G401 (cell line): ENCODE results near the gene ADARB1. TPM values are rescaled to one million over a fixed set of nuclear protein-coding genes. Genes with fewer than 3 reads are reported as not detected.
"Not testable (repeated sequence)": the region's sequence is repeated elsewhere in the genome, so short reads cannot be mapped to it uniquely, and the experiment has no call there.

Source experiments
- DNase-seq: peaks from one replicate; pipeline ENCODE4 v3.0.0-alpha.2; 2015; ENCODE audit warnings: low spot score
- in situ Hi-C: cut with HindIII; loops from 2 replicates; pipeline ENCODE4 v1.10.0; 2016; ENCODE audit warnings: low sequenced_read_pairs, mixed read lengths
- total RNA-seq: library from RNA; depleted of rRNA; stranded (reverse); fragments of >200 nt; shearing (Covaris generic); gene quantifications from 2 replicates; pipeline ENCODE4 v1.2.3, GENCODE V29; 2014

The ADARB1 gene
- total RNA-seq, 1 experiment from 2014 or later, result 68.1 TPM

DNA sequence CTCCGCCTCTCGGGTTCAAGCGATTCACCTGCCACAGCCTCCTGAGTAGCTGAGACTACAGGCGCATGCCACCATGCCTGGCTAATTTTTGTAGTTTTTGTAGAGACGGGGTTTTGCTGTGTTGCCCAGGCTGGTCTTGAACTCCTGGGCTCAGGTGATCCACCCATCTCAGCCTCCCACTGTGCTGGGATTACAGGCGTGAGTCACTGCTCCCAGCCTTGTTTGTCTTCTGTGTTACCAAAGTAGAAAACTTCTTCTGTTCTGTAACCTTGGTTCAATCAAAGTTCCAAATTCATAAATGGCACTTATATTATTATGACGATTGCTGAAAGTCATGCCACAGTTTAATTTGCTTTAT is 64.6 kb downstream of the ADARB1 start:
- DNase-seq, in situ Hi-C loops: not testable (repeated sequence)

DNA sequence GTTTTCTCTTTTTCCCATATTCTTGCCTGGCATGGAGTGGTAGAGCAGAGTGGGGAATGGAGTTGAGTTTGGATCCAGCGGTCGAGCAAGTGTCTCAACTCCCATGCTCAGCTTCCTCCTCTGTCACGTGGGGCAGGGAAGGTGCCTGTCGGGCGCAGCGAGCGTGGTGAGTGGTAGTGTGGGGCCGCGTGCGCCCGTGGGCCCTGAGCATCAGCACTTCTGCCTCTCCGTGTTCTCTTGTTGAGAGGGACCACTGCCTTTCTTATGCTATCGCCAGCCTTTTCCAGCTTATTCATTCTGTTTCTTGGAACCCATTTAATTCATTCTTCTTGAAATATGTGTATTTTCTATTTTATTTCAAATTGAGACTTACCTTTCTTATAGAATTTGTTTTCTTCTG is 65.1 kb downstream of the ADARB1 start:
- DNase-seq, result no peak
- in situ Hi-C loops, result no loop called here

DNA sequence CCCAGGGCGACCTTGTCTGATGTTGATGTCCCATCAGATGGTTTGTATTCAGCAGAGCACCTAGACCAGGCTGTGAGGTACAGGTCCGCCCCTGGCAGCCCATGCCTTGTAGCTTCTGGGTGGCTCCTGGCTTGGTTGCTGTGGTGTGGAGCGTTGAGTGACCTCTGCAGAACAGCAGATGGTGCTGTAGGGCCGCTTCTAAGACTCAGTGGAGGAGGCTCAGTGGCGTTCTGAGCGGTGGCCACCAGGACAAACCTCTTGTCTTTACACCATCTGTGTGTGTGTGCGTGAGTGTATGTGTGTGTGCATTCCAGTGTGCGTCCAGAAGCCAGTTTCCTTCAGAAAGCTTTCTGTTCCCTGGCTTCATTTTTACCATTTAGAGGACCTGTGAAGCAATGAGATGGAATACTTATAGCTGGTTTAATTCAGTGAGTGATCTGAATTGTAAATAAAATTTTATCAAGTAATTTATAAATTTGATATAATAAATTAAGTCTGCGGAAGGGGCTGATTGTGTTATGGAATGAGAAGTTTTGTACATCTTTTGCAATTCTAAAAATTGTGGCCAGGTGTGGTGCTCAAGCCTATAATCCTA is 66.1 kb downstream of the ADARB1 start:
- in situ Hi-C loops, result no loop called here
- DNase-seq, result peak; percentile 92

DNA sequence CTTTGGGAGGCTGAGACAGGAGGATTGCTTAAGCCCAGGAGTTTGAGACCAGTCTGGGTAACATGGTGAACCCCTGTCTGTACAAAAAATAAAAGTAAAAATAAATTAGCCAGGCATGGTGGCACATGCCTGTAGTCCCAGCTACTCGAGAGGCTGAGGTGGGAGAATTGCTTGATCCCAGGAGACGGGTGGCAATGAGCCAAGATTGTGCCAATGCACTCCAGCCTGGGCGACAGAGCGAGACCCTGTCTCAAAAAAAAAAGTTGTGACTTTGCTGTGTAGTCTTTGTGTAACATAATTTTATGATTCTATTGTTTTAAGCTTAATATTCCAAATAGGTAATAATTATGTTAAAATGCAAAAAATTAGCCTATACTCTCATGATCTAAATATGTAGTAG is 66.6 kb downstream of the ADARB1 start:
- DNase-seq, in situ Hi-C loops: not testable (repeated sequence)

DNA sequence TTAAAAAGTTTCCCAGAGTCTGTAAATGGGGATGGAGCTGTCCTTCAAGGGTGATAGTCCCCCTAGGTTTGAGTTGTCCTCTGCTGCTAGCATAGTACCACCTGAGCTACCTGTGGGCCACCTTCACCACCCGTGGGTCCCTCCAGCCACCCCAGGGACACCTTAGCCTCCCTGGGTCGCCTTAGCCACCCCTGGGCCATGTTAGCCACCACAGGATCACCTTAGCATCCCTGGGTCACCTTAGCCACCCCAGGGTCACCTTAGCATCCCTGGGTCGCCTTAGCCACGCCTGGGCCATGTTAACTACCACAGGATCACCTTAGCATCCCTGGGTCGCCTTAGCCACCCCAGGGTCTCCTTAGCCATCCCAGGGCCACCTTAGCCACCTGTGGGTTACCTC is 67.1 kb downstream of the ADARB1 start:
- in situ Hi-C loops, result no loop called here
- DNase-seq, result no peak

DNA sequence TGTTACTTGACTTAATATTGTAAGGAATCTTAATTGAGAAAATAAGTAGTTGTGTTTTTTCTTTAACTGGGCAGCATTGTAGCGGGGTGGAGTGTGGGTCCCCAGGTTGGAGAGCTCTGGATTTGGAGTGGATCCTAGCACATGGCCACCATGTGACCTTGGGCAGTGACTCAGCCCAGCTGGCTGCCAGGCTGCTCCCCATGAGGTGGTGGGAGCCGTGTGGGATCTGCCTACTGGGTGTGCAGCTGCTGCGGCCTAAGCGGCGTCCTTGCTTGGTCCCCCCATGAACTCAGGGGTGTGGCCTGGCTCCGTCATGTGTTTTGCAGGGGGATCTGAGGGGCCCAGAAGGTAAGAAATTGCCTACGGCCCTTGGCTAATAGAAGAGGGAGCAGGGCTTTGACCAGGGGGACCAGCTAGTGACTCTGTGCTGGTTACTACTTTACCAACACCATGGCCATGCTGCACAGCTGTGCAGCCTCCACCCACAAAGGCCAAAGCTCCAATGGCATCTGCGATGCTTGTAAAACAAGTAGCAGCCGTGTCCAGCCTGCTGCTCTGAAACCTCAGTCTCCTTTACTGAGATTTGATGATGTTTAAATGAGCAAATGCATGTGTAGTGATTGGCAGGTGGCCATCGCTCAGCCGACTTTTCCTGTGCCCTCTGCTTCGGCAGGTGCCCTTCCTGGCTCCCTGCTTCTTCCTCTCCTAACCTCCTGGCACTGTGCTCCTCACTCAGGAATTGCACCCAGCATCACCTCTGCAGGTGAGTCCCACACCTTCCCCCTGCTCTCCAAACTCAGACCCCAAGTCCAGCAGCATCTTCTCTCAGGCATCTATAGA is 68.3 kb downstream of the ADARB1 start:
- in situ Hi-C loops, result no loop called here

DNA sequence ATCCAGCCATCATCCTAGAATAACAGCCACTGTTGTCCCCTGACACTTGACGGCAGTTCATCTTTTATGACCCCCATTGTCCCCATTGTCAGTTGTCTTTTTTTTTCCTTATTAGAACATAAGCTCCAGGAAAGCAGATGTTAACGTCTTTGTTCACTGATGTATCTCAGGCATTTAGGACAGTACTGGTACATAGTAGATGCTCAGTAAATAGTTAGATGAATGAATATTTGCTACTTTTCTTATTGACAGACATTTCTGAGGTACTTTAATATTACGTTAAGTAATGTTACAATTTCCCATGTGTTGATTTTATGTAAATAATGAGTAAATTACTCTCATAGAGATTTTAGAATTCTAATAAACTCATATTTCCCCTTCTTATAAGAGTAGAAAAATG is 69.5 kb downstream of the ADARB1 start:
- no peak for DNase-seq
- in situ Hi-C loops, result no loop called here

More for the DNA sequence above, 68.3 kb downstream of the ADARB1 start:
- DNase-seq, result no peak

DNA sequence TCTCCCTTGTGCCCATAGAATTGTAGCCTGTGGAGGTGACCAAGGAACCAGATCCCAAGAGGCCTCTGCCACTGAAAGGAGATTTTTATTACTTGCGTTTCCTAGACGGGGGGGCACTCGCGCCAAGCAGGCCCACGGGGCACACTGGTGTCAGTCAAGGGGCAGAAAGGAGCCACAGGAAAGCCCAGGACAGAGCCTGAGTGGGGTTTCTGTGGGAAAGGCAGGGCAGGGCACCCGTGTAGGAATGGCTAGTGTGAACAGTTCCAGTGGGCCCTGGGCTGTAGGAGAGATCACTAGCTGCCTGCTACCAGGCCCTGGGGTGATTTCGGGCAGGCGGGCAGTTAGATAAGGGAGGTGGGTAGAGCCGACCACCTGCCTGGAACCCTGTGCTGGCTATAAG is 70.8 kb downstream of the ADARB1 start:
- in situ Hi-C loops, result no loop called here
- DNase-seq, result no peak

DNA sequence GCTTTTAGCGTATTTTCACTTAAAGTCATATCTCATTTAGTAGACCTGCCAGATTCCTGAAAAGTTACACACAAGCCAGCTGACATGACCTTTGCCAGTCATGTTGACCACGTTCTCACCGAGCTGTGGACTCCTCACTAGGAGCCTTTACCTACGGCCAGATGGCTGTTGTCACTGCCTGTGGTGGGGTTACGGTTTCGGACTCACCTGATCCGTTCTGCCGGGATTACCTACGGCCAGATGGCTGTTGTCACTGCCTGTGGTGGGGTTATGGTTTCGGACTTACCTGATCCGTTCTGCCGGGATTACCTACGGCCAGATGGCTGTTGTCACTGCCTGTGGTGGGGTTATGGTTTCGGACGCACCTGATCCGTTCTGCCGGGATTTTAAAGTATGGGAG is 71.5 kb downstream of the ADARB1 start:
- DNase-seq, in situ Hi-C loops: not testable (repeated sequence)

DNA sequence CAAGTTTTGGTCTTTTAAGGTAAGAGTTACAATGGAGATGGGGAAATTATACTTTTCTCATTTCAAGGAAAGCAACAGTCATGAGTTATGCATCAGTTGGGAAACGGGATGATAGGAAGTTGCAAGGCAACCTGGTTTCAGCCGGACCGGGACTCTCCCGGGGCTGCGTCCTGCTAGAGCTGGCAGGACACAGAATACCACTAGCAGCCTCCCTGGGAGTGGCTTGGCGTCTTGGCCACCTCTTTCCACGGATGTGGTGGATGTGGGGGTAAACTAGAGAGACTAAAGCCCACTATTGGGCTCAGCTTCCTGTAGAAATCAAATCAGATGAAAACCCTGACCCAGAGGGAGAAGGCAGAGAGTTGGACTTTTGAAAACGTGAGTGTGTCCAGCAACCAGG is 71.9 kb downstream of the ADARB1 start:
- in situ Hi-C loops, result no loop called here
- DNase-seq, result no peak

DNA sequence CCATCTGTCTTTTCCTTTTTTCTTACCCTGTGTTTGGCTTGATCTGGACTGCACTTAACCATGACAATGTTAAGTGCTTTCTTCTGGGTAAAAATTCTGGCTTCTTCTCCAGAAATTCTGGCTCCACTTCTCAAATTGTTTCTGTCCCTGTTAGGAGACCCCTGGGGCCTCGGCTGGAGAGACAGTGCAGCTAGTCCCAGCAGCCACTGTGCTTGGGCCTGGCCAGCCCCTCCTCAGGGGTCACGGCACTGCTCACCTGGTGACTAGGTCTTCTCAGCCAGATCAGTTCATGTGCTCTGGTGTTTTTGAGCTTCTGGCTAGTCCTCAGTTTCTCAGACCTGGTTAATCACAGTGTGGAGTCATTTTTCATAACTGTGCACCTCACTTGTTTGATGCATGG is 72.4 kb downstream of the ADARB1 start:
- in situ Hi-C loops, result no loop called here
- no peak for DNase-seq

DNA sequence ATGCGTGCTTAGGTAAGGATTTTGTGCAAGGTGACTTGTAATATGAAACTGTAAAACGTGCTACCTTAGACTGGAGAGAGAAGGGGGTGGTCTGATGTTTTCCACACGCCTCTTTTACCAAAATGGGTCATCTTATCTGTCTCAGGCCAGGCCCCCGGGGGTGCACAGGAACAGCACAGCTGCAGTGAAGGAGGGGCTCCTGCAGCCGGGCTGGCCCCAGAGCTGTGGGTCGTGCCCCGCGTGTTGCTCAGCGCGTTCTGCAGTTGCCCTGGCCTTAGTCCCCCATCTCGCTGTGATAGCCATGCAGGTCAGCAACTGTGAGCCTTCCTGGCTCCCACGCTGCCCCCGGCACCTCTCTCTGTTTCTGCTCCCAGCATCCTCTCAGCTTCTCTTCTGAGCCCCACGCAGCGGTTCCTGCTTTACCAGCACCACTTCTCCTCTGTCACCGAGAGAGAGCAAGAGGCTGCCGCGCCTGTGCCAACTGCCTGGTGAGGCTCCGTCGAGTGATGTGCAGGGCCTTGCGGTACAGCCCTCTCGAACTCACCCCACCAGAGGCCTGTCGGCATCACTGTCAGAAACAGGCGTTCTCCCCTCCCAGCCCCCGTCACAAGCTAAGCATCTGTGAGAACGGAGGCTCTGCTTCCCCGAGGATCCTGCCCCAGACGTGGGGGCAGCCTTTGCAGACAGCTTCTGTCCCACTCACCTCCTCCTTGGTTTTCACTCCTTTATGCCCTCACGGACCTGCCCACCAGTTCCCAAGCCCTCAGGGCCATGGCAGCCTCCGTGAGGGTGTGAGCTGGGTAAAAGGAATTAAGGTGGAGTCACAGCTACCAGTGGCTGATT is 73.3 kb downstream of the ADARB1 start:
- no peak for DNase-seq
- in situ Hi-C loops, result no loop called here

DNA sequence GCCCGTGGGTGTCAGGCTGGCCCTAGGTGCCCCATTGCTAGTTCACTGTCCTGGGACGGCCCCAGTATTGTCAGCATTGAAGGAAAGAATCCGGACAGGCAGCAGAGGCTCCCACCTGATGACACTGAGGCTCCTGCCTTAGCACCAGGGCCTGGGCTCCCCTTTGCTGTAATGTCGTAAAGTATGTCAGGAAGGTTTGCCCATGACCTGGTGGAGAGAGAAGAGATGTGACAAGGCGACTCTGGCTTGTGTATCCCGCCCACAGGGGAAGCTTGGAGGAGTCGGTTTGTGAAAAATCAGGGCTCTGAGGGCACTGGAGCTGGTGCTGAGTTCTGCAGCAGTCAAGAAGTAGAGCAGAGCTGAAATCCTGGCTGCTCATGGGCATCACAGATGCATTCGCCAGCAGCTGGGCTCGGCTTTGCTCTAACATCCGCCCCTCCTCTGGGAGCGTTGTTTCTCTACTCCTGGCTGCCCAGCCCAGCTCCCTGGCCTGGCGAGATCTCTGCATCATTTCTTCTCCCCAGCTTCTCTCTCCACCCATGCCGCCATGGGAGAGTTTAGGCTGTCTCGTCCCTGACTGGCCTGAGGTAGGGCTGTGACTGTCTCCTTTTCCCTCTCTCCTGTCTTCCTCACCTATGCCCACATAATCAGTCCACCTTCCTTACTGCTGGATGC is 74.1 kb downstream of the ADARB1 start:
- in situ Hi-C loops, result no loop called here
- no peak for DNase-seq

DNA sequence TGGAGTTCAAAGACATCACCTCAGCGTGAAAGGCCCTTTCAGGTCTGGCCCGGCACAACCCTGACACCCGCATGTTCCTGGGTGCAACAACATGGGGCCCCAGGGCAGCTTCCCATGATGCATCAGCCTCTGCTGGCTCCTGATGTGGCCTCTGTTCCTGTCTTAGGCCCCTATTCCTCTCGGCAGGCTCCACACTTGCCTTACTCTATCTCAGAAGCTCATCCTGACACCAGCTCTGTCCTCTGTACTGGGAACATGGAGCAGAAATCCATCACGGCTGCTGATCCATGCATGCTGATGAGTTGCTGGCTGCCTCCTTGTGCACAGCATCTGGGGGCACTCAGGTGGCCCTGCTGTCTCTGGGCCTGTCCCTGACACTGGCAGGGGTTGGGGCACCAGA is 74.6 kb downstream of the ADARB1 start:
- no peak for DNase-seq
- in situ Hi-C loops, result no loop called here

DNA sequence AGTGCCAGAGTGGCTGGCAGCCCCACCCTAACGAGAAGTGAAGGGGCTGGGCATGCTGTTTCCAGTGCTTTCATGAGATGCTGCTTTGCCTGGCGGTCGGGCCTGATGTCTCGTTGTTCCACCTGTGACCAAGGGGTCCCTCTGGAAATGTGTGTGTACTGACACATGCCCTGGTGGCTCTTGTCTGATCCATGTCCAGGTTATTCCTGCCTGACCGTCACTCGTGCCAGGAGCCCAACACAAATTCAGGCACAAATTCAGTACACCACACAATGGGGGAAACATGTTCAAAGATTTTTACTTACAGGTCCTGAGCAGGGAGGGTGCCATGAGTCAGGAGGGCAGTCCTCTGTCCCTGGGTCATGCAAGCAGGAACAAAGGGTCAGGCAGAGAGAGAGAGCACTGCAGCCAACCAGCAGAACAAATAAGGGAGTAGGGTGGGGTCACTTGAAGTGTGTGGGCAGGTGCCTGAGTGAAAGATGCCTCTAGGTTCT is 76.3 kb downstream of the ADARB1 start:
- no peak for DNase-seq
- in situ Hi-C loops, result no loop called here

DNA sequence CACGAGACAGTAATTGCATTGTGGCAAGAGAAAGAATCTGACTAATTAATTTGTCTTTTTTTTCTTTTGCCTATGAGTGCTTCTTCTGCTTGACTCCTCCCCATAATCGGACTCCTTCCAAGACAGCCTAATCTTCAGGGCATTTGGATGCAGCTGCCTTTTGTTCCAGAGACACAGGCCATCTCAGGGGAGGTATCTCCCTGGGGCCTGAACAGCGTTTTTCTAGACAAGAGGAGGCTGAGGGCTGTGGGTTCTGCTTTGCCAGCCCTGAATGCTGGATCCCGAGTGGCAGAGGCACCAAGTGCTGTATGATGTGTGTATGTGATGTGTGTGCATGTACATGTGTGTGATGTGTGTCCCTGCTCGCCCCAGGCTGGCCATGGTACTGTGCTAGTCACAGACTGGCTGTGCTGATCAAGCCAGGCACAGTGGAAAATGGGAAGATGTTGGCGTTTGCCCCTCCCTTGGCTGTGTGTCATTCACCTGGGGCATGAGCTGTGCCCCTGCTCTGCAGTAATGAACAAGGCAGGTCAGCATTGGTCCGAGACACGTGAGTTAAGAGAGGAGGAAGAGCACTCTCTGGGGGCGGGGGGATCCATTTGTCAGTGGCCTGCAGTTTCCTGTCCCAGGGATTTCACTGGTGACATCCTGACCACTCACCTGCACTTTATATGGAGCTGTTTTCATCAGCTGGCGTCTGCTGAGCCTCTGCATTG is 77.2 kb downstream of the ADARB1 start:
- DNase-seq, result no peak
- in situ Hi-C loops, result no loop called here

DNA sequence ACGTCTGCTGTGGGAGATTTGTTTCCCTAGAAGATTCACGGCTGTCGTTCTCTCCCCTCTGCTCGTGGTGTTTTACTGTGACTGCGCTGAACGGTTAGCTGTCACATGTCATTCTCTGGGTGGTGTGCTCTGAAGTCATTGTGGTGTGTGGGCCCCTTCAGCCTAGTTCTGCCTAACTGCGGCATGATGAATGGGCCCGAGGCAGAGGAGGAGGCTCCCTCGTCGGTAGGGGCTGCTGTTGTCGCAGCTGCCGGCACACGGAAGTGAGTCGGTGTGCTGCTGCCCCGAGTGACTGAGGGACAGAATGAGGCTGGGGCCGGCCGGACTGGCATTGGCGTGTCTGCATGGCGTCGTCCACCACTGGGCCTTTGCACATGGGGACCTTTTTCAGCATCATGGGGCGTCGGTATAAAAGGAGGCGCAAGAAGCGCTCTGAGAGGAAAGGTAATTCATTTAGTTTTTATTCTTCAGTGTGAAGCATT is 77.9 kb downstream of the ADARB1 start:
- in situ Hi-C loops, result no loop called here
- DNase-seq, result no peak

DNA sequence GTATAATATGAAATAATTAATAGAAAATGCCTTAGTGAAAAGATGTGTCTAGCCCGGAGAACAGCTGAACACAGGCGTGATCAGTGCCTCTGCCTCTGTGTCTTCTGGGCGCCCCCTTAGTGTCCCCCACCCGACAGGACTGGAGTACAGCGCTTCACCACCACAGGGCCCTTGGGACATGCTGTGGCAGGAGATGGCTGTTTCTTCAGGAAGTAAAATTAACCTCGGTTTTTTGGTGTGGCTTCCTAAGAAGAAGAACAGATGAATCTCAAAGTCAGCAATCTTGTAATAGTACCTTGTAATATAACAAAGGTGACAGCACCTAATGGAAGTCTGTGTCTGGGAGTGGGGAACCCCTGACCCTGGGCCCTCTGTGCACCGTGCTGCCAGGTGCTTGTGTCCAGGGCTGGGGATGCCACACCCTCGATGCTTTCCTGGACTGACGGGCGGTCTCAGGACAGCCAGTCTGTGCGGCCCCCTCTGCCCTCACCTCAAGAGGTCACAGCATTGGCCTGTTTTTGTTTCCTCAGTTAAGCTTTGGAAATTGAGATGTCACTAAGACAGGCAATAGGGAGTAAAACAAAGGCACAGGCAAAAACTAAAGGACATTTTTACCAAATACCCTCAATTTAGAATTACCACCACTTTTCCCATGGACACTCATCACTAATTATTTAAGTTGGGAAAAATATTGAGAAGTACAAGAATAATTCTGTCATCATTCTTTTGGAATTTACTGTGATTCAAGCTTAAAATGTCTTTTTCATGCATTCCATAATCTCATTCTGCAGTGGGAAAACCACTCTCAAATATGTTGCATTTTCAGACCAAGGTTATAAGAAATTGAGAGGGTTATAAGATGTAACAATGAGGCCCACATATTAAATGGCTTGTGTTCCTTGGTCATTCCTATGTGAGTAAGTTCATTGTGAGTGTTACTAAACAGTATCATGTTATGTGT is 79.3 kb downstream of the ADARB1 start:
- DNase-seq, result no peak

More for the DNA sequence above, 79.3 kb downstream of the ADARB1 start:
- in situ Hi-C loops, result no loop called here
